HG03442 (cell line): ENCODE results near the gene PKNOX1.
"Not testable (repeated sequence)": the region's sequence is repeated elsewhere in the genome, so short reads cannot be mapped to it uniquely, and the experiment has no call there.

ENCODE experiments used
- ATAC-seq: cut with Tn5 transposase; IDR thresholded peaks from one replicate; pipeline ENCODE4 v1.9.1; 2021; ENCODE audit warnings: mild to moderate bottlenecking, moderate library complexity; ENCODE audit not compliant: unreplicated experiment

PKNOX1 gene

DNA sequence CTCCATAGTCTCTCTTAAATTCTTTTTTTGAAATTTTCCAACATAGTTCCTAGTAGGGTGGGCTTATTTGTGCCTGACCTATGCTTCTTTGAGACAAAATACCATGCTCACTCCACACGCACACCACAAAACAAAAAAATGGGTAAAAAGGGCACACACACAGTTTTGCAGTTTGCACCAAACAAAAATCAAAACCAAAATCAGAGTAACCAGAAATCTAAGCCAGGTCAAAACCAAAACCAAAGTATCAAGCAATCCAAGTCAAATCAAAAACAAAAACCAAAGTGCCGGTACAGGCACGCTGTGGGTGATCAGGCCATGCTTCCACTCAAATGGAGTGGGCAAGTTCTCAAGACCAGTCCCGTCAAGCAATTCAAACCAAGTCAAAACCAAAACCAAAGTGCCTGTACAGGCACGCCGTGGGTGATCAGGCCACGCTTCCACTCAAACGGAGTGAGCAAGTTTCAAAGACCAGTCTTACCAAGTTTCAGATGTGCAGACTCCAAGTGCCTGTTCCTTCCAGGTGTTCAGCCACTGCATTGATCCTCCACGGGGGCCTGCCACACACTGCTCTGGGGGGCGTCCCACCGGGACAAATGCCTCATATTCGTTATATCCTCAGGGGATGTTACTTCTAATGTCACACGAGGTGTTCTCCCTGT lies 25.1 kb upstream of the PKNOX1 start:
- ATAC-seq: not testable (repeated sequence)

DNA sequence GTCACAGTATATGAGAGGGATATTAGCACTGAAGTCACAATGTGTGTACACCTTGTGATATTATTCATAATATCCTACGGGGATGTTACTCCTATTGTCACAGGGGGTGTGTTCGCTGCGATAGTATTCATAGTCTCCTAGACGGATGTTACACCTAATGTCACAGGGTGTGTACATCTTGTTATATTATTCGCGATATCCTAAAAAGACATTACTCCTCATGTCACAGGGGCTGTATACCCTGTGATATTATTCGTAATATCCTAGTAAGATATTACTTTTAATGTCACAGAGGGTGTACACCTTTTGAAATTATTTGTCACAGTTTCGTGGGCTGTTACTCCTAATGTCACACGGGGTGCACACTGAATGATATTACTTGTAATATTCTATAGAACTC lies 23.2 kb upstream of the PKNOX1 start:
- not testable (repeated sequence) for ATAC-seq

DNA sequence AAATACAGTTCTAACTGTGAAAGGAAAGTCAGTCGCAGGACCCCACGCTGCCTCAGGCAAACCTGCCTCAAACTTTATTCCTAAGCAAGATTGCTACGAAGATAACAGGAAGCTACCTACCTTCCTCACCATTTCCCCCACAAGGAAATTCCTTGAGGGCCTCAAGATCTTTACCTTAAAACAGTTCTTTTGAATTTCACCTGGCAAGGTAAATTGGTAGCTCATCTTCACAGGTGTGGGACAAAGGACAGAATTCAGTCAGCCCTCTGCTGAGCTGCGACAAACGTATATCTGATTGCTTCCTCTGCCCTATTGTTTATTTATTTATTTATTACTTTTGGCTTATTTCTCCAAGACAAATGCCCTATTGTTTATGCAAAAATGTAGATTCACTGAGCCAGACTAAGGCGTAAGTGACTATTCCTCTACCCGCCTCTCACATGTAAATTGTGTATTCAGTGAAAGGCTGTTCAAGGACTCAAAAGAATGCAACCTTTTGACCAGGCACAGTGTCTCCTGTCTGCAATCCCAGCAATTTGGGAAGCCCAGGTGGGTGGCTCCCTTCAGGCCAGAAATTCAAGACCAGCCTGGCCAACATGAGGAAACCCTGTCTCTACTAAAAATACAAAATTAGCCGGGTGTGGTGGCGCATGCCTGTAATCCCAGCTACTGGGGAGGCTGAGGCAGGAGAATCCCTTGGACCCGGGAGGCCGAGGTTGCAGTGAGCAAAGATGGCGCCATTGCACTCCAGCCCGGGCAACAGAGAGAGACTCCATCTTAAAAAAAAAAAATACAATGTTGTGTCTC lies 17.3 kb upstream of the PKNOX1 start:
- ATAC-seq: peak; percentile 99

DNA sequence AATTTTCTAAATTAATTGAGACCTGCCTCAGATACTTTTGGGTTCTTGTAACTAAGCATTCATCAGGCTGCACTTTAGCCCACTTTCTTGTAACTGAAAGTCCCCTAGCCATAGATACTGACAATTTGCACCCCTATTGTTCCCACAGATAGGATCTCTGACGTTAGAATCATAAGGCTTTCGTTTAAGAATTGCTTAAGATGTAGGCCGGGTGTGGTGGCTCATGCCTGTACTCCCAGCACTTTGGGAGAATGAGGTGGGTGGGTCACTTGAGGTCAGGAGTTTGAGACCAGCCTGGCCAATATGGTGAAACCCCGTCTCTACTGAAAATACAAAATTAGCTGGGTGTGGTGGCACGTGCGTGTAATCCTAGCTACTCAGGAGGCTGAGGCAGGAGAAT lies 16.2 kb upstream of the PKNOX1 start:
- ATAC-seq: not testable (repeated sequence)

DNA sequence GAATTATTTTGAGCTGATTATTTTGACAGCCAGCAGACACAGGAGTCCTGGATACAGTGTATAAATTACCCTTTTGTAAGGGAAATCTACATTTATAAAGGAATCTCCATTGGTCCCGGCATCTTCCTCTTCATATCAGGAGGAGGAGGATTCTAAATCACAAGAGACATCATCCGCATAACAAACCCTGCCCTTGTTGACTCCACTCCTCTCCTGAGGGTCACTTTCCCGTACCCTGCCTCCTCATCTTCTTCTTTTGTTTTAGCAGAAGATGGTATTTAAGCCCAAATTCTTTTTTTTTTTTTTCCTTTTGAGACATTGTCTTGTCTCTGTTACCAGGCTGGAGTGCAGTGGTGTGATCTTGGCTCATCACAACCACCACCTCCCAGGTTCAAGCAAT lies 14.6 kb upstream of the PKNOX1 start:
- no peak for ATAC-seq

DNA sequence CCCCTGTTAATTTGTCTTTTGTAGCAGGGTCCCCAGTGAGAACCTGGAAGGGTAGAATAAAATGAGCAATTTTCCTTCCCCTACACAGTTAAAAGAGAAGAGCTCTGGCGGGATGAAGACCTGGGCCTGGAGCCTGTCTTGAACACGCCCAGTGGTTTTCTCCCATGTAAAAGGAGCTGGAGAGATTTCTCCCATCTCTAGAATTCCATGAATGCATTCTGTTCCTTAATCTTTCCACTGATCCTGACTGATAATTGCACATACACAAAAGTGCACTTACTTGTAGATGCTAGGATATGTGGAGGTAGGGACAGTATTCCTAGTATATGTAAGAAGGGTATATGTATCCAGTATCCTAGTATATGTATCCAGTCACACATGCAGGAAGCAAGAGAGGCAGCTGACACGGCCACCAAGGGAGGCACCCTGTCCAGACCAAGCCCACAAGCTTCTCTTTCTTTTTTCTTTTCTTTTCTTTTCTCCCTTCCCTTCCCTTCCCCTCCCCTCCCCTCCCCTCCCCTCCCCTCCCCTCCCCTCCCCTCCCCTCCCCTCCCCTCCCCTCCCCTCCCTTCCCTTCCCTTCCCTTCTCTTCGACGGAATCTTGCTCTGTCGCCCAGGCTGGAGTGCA lies 11.9 kb upstream of the PKNOX1 start:
- no peak for ATAC-seq

DNA sequence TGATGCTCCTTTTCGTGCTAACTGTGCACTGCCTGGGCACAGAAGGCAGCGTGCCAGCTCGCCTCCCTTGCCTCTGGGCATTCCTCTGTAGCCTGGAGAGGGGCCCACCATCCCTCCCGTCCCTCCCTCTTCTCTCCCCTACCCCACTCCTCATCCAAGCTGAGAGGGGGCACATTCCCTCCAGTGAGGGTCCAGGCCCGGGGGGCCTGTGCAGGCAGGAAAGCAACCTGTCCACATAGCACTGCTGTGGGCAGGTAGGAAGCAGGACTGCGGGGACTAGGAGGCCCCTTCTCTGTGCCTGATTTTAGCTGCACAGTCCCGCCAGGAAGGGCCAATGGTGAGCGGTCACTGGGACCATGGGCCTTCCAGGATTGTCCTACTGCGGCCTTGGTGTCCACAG lies 10.3 kb upstream of the PKNOX1 start:
- ATAC-seq: no peak

DNA sequence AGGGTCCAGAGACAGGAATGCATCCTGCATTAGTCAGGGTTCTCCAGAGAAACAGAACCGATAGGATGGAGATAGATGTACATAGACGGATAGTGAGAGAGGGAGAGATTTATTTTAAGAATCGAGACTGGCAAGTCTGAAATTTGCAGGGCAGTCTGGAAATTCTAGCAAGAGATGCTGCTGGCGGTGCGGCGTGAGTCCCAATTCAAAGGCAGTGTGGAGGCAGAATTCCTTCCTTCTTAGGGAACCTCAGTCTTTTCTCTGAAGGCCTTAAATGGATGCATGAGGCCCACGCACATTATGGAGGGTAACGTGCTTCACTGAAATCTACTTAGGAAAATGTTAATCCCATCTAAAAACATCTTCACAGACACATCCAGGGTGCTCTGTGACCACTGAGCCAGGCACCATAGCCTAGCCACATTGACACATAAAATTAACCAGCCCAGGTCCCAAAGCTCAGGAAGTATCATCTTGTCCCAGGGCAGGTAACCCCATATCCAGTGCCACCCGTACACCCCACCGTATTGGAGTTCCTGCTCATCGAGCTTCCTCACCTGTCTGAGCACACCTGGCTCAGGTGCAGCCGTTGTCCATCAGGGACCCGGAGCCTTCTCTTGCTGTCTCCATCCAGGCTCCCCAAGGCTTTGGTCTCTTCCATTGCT lies 9.7 kb upstream of the PKNOX1 start:
- ATAC-seq: no peak

DNA sequence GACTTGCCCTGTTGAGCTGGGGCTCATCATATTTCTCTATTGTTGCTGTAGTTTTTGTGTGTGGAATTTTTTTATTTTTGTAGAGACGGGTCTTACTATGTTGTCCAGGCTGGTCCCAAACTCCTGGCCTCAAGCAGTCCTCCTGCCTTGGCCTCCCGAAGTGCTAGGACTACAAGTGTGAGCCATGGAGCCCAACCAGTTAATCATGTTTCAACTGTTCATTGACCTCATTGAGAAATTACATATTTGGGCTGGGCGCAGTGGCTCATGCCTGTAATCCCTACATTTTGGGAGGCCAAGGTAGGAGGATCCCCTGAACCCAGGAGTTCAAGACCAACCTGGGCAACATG lies 9.2 kb upstream of the PKNOX1 start:
- no peak for ATAC-seq

DNA sequence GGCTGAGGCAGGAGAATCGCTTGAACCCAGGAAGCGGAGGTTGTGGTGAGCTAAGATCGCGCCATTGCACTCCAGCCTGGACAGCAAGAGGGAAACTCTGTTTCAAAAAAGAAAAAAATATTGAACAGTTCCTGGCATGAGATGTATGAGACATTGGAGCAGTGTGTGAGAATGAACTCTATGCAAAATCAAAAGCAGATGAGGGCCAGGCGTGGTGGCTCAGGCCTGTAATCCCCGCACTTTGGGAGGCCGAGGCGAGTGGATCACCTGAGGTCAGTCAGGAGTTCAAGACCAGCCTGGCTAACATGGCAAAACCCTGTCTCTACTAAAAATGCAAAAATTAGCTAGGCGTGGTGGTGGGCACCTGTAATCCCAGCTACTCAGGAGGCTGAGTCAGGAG lies 6.7 kb upstream of the PKNOX1 start:
- ATAC-seq: not testable (repeated sequence)

DNA sequence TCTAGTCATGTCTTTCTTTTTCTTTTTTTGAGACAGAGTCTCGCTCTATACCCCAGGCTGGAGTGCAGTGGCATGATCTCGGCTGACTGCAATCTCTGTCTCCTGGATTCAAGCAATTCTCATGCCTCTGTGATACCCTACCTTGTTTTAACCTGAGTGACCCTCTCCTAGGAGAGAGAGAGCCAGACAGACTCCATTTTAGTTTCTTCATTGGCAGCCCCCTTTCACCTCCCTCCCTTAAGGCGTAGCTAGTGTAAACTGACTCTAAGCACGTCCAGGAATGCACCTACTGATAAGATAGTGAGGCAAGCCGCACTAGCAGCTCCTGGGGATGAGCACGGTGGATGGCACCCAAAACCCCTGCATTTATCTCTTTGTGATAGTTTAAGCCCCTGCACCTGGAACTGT lies 5.2 kb upstream of the PKNOX1 start:
- no peak for ATAC-seq

DNA sequence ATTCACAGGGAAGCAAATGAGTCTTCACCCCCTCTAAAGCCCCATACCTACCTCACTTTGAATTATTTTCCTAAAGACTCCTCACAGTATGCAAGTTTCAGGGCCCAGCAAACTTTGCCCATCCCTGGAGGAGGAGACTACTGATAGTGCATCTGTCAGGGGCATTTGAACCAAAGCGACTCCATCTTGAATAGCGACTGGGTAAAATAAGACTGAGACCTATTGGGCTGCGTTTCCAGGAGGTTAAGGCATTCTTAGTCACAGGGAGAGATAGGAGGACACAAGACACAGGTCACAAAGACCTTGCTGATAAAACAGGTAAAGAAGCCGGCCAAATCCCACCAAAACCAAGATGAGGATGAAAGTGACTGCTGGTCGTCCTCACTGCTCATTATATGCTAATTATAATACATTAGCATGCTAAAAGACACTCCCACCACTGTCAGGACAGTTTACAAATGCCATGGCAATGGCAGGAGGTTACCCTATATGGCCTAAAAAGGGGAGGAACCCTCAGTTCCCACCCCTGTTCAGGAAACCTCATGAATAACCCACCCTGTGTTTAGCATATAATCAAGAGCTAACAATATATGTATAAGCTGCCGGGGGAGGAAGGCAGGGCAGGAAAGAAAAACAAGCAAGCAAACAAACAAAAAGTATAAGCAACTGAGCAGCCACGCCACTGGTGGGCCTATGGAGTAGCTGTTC lies 3.3 kb upstream of the PKNOX1 start:
- no peak for ATAC-seq

DNA sequence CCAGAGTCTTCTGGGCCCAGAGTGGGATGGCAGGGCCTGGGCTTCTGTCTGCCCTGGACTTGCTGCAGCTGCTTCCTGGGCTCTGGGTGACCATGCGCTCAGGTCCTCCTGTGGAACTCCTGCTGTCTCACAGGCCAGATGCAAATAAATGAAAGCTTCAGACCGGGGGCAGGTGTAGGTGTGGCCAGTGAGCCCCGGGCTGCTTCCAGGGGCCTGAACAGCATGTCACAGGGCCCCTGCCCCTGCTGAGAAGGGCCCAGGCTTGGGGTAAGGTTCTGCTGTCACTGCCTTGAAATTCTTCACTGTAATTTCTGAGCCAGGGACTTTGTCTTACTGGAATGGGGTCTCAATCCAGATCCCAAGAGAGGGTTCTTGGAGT lies 2.5 kb upstream of the PKNOX1 start:
- ATAC-seq: no peak

DNA sequence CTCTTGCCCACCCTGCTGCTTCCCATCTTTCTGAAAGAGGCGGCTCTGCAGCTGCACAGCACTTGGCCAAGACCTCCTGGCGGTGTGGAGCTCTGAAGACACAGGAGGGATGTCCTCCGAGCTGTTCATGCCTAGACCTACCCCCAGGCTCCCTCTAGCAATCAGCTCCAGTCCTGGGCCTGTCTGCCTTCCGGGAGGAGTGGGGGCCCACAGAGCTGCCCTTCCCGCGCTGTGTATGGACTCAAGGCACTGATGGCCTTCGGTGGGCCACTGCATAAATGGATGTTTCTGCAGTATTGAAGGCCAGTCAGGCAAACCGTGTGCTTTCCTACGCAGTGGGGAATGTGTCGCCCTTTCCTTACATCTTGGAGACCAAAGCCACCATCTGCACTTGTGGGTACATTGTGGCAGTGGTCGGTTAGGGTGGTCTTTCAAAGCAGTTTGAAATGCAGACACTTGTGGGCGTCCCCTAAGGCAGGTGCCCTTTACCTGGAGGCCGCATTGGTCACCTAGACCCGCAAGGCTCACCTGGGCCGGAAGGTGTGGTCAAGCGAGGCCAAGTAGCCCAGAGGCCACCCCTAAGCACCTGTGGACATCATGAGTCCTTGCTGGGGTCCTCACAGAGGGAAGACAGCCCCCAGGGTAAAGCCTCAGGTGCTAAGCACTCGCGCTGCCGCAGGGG lies 912 bp upstream of the PKNOX1 start:
- ATAC-seq: no peak

DNA sequence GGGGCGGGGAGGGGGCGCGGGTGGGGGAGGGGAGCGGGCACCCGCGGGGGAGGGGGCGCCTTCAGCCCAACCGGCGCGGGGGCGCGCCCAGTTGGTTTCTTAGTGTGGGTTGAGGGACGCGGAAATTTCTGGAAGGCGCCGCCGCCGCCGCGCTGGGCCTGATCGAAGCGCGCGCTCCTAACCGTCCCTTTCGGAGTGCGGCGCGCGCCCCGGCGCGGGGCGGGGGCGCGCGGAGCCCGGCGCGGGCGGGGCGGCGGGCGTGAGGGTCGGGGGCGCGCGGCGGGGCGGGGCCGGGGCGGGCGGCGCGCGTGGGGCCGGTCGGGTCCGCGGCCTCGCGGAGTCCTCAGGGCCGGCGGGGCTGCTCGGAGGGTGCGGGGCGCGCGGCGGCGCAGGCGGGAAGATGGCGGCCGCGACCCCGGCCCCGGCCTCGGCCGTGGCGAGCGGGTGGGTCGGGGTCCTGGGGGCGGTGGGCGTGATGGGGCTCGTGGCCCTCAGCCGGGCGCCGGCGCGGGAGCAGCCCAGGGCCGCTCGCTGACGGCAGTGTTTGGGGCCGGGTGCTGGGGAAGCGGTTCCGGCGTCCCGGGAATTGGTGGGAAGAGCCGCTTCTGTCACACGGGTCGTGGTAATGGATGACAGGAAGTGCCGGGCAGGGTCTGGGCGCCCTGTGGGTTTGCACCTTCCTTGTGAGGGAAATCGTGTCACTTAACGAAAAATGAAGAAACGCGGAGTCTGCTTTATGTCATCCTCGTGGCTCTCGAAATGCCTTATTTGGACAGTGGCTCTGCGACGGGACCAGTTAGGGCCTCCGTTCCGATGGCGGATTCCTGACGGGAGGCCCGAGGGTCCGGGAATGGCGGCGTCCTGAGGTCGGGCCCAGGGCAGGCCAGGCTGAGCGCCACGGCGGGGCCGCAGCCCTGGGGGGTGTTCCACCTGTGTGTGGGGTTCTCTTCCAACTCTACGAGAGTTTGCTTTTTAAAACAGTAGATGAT lies 764 bp downstream of the PKNOX1 start:
- peak; percentile 21 for ATAC-seq

DNA sequence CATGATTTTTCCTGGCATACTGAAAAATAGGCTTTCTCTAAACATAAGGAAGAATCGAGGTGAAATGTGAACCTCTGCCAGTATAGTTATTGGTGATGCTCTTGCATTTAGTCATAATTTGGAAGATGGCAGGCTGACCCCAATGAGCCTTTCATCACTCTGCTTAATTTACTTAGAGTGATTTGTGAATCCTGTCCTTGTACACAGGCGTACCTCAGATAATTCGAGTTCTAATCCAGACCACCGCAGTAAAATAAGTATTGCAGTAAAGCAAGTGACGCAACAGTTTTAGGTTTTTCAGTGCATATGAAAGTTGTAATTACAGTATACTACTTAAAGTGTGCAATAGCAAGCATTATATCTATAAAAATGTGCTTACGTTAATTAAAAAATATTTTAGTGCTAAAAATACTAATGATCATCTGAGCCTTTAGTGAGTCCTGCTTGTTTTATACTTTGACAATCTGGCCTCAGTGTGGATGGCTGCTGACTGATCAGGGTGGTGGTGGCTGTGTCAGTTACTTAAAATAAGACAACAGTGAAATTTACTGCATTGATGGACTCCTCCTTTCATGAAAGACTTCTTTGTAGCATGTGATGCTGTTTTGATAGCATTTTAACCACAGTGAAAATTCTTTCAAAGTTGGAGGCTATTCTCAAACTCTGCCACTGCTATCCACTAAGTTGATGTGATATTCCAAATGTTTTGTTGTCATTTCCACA lies 1.7 kb downstream of the PKNOX1 start:
- ATAC-seq: no peak

DNA sequence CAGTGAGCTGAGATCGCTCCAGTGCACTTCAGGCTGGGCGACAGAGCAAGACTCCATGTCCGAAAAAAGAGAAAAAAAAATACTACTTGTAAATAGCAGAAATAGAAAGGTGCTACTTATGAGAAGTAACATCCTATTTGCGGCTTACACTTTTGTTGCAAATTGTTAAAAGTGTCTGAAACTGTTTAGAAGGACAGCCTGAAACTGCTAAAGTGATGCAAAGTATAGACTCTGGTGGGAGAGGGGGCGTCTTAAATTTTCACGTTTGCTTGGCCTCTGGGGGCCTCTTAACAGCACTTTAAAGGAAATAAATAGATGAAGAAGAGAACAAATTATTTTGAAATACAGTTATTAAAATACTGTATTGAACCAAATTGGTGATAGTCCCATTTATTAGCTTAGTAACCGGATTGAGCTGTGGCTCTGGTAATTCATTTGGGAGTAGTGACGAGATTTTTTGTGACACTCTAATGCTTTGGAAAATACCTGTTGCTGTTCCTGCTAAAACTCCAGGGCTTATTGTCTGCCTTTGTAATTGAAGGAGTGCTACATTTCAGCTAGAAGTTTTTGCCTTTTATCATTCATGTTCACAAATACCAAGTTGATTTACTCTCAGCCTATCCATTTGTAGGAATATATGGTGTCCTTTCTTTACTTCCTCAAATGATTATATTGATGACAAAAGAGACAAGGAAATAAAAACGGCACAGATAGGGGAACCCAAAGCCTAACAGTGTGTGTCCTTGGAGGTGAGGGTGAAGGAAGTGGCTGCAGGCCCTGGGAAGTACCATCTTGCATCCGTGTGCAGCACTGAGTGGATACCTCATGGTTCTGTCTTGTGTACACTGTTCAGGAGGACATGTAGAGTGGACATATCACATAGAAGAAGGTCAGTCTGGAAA lies 6.2 kb downstream of the PKNOX1 start:
- ATAC-seq: no peak

DNA sequence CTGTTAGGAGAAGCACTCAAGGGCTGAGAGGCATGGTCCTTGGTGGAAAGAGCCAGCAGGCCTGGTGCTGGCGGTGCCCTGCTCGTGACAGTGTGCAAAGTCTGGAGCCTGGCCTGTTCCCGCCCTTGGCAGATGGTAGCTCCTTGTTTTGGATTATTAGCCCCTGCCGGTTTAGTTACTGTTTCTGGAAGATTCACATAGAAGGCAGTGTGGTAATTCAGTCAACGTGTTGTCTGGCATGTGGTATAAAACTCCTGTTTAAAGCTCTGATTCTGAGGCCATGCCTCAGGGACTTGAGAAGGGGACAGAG lies 6.8 kb downstream of the PKNOX1 start:
- no peak for ATAC-seq
